Hematopoietic multipotent progenitor cell treated with erythropoietin and hydrocortisone succinate and interleukin-3 and kit ligand, for 8 days (in vitro differentiated cells): ENCODE results near the gene TNRC6A.
"Not testable (repeated sequence)": the region's sequence is repeated elsewhere in the genome, so short reads cannot be mapped to it uniquely, and the experiment has no call there.

Experiments
- DNase-seq: peaks from one replicate; pipeline ENCODE4 v3.0.0-alpha.2; 2015

The TNRC6A gene

GRCh38 chr16:24820522-24820921 is 91.1 kb downstream of the TNRC6A start:
- DNase-seq = no peak

- no peak for DNase-seq
Observed at GRCh38 chr16:24821129-24821528, 91.7 kb downstream of the TNRC6A start.

DNA sequence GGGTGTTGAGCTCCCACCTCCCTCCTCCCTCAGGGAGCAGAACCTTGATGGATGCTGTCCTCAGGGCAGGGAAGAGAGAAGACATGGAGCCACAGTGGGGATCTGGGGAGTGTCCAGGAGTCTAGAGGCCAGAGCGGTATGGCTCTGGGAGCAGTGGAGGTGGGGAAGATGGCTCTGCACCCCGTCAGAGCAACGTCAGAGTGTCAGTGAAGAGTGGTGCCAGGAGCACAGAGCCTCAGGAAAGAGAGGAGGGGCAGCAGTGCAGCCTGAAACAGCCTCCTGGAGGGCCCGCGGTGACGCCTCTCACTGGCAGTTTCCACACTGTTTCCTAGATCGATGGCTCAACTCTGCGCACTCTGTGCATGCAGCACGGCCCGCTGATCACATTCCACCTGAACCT is 93.1 kb downstream of the TNRC6A start:
- no peak for DNase-seq

DNA sequence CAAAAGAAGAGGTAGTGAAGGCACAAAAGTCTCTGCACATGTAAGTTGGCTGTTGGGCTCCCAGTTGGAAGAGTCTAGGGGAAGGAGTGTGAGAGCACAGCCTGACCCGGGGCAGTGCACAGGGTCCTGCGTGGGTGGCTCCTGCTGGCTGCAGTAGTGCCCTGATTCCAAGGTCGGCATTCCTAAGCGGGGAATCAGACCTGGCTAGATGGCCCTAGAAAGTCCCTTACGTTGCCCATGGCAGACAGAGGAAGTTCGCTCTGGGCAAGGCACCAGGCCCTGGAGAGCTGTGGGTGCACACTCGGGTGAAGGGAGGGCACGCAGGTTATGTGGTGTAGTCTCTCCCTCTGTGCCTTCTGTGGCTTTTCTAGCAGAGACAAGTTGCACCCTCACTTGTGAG is 93.5 kb downstream of the TNRC6A start:
- no peak for DNase-seq

GRCh38 chr16:24825696-24826095 is 96.2 kb downstream of the TNRC6A start:
- DNase-seq = no peak

- no peak for DNase-seq
Observed at GRCh38 chr16:24826096-24826690, 96.7 kb downstream of the TNRC6A start.

DNA sequence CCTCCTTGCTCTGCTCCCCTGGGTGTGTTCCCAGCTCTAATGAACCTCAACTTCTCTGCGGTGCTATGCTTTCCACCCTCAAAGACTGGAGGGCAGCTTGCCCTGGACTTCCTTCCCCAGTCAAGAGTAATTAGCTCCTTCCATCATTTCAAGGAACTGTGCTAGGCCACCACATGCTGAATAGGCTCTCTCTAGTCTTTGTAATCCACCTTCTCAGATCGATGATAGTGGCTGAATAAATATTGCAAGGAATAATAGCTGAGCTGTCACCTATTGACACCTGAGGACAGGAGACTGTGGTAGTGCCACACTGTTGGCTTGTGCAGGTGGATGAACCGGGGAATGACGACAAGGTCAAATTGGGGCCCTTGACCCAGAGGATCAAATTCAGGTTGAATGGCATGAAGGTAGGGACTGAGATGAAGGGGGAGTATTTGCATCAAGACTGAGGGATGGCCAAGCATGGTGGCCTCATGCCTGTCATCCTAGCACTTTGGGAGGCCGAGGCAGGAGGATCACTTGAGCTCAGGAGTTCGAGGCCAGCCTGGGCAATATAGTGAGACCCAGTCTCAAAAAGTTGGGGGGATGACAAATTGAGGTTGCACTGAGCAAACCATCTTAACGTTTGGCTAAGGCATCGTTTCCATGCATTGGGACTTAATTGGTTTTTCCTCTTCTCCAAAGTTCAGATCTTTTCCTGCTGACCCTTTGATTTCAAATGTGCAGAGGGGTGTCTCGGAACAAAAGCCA is 97.5 kb downstream of the TNRC6A start:
- DNase-seq = no peak

- DNase-seq = no peak
Observed at GRCh38 chr16:24829153-24829552, 99.7 kb downstream of the TNRC6A start.

DNA sequence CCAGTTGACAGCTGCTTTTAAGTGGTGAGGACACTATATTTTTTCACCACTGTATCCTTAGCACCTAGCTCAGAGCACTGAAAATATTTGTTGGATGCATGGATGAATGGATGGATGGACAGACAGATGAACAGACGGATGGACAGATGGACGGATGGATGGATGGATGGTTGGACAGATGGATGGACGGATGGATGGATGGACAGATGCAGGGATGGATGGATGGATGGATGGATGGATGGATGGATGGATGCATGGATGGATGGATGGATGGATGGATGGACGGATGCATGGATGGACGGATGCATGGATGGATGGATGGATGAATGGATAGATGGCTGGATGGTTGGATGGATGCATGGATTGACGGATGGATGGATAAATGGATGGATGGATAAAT is 103.9 kb downstream of the TNRC6A start:
- no peak for DNase-seq

DNA sequence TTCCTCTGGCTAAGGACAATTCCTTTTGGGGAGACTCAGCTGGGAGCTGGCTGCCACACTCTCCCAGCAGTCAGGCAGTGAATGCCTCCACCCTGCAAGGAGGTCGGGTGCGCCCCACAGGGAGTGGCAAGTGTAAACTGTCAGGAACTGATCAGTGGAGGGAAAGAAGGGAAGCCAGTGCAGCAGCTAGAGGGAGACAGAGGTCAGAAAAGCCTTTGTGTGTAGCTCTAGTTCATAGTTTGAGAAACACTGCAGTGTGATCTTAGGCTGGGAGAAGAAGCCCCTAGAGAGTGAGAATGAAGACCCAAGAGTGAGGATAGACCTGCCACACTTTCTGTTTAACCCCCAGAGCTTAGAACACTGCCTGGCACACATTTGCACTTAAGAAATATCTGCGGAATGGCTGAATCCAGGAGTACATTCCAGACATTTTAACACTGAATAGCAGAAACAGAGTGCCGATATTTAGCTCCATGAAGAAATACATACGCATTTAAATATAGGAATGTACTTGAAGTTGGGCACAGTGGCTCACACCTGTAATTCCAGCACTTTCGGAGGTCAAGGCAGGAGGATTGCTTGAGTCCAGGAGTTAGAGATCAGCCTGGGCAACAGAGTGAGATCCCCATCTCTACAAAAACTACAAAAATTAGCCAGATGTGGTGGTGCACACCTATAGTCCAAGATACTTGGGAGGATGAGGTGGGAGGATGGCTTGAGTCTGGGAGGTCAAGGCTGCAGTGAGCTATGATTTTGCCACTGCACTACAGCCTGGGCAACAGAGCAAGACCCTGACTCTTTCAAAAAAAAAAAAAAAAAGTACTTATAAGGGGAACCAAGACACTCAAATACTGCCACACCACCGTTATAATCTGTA is 105.2 kb downstream of the TNRC6A start:
- peak; percentile 87 for DNase-seq

DNA sequence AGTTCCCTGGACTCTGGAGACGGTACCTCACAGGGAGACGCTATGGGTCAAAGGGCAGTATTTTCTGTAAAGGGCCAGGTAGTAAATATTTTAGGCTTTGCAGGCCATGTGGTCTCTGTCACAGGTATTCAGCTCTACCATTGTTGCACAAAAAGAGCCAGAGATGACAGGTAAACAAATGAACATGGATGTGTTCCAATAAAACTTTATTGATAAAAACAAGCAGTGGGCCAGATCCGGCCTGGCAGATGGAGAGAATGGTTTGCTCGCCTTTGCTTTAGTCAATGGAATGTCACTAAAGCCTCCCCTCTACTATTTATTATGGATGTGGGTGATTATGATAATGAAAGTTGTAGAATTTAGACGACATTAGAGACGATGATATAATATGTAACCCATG is 107.4 kb downstream of the TNRC6A start:
- no peak for DNase-seq

DNA sequence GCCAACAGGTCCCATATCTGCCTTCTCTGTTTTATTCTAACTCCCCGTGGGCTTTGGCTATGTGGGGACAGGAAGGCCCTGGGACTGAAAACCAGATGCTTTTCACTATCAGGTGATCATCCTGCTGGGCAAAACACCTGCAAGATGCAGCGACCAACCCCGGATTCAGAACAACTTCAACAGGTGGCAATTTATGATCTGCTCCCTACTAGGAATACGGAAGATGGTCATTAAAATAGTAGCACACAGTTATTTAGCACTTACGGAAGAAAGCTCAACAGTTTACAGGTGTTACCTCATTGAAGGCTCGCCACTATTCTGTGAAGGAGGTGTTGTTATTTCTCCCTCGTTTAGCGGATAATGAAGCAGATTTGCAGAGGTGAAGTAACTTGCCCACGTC is 108.5 kb downstream of the TNRC6A start:
- DNase-seq = no peak

- DNase-seq = peak; percentile 88
Observed at GRCh38 chr16:24838554-24839266, 109.3 kb downstream of the TNRC6A start.

- no peak for DNase-seq
Observed at GRCh38 chr16:24839347-24839972, 110.0 kb downstream of the TNRC6A start.

DNA sequence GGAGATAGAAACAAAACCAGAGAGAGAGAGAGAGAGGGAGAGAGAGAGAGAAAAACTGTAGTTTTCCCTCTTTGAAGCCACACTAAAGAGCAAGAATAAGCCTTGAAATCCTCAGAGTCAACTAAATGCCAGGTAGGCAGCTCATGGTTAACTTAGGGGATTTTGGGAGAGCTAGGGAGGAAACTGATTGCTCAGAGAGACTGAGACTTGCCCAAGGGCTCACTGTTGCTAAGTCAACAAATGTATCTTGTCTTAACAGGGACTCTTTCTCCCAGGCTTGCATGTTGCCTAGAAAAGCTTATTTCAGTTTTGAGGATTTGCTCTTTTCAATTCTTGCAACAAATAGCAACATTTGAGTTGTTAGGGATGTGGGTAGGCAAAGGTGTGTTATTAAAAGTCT is 111.8 kb downstream of the TNRC6A start:
- DNase-seq = no peak

DNA sequence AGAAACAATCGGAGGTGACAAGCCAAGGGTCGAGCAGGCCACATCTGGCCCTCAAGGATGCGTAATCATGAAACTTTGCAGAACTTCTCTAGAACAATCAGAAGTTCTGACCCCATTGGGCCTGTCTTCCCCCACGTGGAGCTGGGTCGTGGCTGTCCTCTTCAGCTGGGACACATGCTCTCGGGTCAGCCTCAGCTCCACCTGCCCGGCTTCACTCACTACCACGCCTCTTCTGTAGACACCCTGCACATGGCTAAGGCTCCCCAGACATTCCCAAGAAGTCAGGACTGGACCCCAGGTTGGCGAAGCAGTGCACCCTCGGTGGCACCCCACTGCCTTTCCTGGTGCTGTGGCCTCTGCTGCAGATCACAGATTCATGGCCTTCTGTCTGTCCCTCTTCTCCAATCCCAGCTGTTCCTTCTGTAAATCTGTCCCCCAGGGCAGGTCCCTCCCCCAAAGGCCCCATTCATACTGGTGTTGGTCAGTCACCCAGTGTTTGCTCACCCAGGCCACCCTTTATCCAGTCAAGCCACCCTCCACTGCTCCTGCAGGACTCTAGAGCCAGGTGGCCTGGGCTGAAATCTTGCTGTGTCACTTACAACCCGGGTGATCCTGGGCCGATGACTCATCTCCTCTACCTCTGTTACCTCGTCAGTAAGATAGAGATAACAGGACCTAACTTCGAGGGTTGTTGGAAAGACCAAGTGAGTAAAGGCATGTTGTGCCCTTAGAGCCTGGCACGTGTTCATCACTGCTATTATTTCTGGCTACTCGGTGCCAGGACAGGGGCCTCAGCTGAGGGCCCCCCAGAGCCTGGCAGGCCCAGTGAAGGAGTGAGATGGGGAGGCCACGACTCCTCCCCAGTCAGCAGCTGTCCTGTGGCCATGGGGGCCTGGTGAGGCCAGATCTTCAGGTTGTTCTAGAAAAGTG is 114.9 kb downstream of the TNRC6A start:
- DNase-seq = peak; percentile 40

DNA sequence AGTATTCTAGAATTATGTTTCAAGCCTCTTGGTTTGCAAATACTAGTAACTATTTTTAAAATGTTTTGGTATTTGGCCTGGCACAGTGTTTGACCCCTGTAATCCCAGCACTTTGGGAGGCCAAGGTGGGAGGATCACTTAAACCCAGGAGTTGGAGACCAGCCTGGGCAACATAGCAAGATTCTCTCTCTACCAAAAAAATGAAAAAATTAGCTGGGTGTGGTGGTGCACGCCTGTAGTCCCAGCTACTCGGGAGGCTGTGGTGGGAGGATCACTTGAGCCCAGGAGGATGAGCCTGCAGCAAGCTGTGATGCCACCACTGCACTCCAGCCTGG is 115.5 kb downstream of the TNRC6A start:
- DNase-seq = not testable (repeated sequence)

DNA sequence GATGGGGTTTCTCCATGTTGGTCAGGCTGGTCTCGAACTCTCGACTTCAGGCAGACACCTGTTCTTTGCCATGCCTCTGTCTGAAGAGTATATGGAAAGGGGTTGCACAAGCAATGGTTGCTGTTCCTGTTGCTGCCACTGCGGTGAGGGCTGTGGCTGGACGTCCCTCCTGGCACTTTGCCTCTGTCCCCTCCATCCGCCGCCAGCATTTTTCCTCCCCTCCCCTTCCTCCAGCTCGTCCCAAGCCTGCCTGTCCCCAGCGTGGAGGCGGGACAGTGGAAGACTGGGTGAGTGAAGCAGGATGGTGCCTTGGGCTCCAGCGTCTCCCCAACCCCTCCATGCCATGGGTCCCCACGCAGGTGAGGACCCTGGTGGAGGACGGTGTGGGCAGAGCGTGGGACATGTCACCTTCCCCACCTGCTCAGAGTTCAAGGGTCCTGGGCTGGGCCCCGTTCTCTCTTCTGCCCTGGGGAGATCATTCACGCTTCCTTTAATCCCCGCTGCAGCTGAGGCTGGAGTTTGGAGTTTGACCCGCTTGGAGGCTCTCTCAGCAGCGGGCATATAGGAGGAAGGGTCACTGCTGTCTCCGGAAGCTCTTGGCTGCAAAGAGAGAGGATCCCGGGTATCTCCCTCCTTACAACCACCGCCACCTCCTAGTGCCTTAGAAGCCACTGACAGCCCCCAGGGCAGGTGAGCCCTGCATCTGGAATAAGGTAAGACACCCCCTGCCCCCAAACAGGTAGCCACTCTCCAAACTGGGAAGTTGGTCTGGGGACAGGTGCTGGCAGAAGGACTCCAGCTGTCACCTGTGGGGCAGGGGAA is 116.5 kb downstream of the TNRC6A start, which contains the start of gene SLC5A11:
TSS of gene SLC5A11 (plus strand) at position 238 of the 822 bp plus-strand sequence. CDS start 12,681 bp downstream, outside the sequence.
- no peak for DNase-seq

GRCh38 chr16:24846548-24847357 is 117.3 kb downstream of the TNRC6A start:
- DNase-seq = no peak

- DNase-seq = no peak
Observed at GRCh38 chr16:24847358-24847664, 117.9 kb downstream of the TNRC6A start.
